DMS79 treated with DMSO at 0.1 percent for 48 hours (cell line): ENCODE data around the gene C19orf81.

Source experiments
- DNase-seq: peaks from one replicate; lab custom pipeline; 2025; lab: John Stamatoyannopoulos, UW

The C19orf81 gene

DNA sequence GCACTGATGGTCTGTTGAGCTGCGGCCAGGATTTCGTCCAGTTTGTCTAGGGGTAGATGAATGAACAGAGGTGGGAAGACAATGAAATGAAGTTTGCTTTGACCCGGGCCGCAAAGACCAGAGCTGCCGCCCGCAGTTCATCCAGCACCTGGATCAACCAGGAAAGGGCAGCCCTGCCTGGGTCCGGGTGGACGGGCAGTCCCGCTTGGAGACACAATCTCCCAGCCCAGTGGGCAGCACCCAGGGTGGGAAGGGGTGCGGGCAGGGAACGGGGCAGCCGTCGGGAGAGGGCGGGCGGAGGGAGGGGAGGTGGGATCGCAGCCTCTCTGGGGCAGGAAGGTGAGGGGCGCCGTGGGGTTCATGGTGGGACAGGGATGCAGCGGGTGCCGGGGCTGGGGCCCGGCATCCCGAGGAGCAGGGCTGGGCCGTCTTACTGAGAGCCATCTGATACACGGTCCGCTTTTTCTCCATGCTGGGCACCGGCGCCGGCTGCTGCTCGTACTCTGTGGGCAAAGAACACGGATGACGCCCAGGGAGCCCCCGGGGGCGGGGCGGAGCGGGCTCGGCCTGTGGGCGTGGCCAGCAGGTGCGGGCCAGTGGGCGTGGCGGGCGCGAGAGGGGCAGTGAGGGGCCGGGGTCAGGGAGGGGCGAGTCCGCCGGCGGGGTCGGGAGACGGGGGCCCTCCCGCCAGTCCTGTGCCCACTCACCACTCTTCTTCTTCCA lies 37.2 kb downstream of the C19orf81 start:
- no peak for DNase-seq

GRCh38 chr19:50688766-50689165 lies 39.5 kb downstream of the C19orf81 start:
- no peak for DNase-seq

DNA sequence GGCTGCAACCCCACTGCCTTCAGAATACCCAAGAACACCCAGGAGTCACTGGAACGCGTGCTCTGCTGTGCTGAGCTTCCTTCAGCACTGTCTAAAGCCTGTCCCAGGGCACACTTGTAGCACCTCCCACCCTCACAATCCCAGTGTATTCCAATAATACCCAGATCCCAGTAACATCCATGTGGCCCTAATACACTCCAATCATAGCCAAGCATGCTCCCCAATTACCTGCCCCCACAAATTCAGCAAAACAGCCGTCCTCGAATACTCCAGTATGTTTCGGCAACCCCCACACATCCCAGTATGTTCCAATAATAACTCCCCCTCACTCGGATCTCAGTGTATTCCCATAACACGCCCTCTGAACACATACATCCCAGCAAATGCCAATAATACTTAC lies 41.2 kb downstream of the C19orf81 start:
- no peak for DNase-seq

- DNase-seq, result no peak
Measured at GRCh38 chr19:50693064-50693975, 44.1 kb downstream of the C19orf81 start.

GRCh38 chr19:50694815-50695145 lies 45.5 kb downstream of the C19orf81 start:
- no peak for DNase-seq

DNA sequence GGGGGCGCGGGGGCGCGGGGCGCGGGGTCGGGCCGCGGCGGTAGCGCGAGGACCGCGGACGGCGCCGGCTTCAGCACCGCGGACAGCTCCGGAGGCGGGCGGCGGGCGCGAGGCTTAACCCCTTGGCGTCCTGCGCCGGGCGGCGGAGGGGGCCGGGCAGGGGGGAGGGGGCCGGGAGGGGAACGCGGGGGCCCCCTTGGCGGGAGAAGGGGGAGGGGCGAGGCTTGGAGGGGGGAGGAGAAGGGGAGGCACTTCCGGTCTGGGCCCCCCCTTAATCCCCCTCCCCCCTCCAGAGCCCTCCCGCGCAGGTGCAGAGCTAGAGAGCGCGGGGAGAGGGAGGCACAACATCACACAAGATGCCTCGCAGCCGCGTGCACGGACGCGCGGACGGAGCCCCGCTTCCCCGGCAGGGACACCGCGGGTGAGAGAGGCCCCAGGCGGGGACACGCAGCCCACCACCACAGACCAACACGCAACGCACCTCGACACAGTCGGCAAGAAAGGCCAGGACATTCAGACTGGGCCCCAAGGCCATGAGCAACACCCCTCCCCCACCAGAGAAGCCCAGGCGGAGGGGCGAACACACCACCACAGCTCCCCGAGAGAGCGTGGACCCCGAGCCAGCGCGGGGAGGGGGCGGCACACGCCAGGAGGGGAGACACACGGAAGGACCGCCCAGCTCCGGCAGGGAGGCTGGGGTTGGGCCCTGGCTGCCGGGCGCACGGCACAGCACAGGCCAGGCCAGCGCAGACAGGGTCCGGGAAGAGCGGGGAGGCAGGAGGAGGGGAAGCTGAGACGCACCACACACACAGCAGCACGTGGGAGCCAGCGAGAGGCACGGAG lies 46.2 kb downstream of the C19orf81 start:
- peak; percentile 57 for DNase-seq

DNA sequence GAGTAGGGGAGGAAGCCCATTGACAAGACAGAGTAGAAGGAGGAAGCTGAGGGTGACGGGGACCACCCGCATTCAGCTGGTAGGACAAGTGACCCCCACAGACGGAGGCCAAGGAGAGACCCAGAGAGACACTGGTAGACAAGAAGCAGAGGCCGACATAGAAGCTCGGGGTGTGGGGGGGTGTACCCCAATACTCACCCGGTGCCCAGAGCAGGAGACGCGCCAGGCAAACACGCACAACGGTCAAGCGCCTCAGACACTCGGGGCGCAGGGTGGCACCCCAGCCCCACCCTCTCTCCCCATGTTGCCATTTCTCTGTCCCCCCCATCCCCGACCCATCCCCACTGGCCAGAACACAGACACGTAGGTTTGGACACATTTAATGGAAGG lies 46.8 kb downstream of the C19orf81 start:
- DNase-seq, result no peak

DNA sequence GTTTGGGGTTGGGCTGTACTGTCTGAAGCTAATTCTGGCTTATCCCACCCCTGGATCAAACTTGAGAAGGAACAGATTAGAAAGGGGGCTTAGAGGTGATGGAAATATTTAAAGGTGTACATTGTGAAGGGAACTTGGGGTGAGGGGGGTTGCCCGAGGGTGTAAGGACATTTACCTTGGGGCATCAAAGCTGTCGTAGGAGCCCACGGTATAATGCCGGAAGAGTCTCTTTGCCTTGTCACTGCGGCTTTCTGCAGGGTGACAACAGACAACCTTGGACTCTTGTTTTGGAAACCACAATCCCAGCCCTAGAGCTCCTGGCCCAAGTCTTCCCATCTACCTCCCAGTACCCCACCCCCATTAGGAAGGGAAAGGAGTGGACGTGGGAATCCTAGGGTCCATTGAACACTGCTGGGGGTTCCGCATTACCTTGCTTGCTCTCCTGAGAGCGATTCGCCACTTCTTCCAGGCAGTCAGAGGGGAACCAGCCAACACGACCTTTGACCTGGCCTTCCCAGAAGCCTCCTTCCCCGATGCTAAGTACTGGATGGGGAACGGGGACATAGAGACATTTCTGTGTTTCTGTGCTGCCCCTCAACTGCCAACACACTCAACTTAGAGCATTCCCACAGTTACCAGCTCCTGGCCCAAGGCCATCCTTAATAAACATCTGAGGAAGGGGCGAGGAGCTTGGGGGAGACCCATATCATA lies 48.3 kb downstream of the C19orf81 start:
- DNase-seq, result no peak

DNA sequence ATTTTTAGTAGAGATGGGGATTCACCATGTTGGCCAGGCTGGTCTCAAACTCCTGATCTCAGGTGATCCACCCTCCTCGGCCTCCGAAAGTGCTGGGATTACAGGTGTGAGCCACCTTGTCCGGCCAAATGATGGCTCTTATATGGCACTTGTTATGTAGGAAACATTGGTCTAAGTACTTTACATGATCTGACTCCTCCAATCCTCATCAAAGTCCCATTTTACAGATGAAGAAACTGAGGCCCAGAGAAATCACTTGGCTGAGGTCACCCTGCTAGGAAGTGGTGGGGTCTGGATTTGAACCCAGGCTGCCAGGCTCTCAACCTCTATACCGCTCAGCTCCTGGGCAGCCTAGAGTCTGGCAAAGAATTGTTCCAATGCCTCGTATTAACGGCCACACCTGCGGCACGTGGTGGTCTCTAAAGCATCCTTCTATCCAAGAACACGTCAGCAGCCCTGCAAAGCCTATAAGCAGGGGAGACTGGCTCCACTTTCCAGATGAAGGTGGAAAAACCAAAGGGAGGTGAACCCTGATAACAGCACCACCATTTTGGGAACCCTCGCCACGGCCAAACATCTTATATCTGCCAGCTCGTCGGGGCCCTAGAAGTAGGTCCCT lies 52.2 kb downstream of the C19orf81 start:
- no peak for DNase-seq

- DNase-seq, result no peak
Measured at GRCh38 chr19:50702158-50702870, 53.1 kb downstream of the C19orf81 start.

DNA sequence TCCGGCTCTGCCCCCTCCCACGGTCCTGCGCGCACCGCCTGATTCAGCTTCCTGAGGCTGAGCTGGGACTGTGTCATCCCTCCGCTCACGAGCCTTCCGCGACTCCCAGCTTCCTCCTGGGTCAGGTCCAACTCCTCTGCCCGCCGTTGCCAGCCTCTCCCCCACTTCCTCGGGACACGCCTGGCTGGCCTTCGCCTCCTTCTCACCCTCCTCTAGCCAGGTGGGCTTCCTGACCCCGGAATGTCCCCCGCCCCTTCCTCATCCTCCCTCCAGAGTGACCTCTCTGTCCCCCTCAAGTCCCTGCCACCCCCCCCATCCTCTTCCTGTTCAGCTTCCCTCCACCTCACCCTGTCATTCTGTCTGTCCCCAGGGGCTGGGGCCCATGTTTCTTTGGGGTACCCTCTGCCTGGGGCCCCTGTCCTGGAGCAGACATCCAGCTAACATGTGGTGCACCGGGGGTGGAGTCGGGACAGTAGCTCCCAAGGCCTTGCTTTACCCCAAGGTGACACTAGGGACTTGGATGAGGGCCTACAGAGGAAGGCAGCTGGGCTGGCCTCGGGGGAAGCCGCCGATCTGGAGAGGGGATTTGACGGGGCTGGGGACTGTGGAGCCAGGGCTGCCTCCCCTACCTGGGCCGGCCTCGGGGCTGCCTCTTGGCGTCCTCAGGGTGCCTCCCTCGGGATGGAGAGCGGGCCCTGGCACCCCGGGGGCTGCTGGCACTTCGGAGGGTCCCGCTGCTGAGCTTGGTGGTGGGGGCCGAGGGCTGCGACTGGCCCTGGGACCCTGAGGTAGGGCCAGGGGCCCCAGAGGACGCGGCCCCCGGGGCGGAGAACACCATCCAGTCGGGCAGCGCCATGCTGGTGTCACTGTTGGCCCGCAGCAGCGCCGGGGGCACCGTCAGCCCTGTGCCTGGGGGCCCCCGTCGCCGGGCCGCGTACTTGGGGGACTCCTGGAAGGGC lies 53.9 kb downstream of the C19orf81 start:
- peak; percentile 41 for DNase-seq

DNA sequence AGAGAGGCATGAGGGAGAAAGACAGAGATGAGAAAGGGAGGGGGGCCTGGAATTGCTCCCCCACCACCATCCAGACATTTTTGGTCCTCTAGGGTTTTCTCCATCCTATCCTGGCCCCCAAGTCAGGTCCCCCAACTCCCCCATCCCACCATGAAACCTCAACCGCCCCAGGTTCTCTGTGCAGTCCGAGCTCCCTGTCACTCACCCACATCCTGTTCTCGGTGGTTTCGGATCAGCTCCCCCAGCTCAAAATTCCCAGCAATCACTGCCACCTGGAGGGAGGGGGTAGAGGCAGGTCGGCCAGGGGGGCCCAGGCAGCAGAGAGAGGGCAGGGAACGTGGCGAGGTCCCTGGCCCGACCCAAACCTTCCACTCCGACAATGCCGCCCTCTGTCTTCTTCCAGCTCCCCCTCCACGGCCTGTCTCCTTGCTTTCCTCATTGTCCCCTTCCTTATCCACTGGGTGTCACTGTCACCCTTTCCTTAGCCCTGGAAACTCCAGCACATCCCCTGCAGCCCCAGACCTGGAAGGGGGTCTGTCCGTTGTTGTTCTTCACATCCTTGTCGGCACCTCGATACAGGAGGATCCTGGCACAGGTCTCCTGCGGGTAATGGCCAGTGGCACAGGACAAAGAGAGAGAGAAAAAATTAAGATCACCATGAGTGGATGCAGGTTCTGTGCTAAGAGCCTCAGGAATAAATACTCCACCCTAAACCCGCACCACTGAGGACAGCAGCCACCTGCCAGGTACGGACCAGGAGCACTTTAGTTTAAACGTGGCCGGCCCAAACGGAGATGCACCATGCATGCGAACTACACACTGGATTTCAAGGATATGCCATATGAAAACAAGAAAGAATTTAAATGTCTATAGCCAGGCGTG lies 54.9 kb downstream of the C19orf81 start:
- peak; percentile 51 for DNase-seq

DNA sequence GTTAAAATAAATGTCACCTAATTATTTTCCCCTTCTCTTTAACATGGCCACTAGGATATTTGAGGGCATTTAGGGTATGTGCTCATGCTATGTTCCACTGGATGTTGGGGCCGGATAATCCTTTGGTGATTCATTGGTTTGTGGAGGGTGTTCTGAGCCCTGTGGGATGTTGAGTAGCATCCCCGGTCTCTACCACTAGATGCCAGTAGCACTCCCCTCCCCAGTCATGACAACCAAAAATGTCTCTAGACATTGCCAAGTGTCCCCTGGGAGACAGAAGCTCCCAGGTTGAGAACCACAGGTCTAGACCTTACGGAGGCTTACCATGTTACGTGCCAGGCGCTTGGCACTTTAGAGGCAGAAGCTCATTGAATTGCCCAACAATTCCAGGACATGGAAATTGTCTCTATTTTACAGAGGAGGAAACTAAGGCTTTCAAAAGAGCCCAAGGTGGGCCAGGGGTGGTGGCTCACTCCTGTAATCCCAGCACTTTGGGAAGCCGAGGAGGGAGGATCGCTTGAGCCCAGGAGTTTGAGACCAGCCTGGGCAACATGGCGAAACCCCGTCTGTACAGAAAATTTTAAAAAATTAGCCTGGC lies 56.3 kb downstream of the C19orf81 start:
- DNase-seq, result peak; percentile 36

DNA sequence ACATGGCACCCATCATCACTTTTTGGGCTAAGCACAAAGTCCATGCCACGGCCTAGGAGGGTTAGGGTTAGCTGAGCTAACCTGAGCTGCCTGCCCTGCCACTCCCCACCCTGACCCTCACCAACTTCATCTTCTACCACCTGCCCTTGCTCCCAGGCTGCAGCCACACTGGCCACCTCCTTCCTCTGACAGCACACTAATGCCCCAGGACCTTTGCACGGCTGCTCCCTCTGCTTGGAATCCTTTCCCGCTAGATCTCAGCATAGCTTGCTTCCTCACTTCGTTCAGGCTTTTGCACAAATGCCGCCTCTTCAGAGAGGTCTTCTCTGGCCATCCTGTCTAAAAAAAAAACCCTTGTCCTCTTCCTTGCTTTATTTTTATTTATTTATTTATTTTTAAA lies 57.1 kb downstream of the C19orf81 start:
- DNase-seq, result no peak

DNA sequence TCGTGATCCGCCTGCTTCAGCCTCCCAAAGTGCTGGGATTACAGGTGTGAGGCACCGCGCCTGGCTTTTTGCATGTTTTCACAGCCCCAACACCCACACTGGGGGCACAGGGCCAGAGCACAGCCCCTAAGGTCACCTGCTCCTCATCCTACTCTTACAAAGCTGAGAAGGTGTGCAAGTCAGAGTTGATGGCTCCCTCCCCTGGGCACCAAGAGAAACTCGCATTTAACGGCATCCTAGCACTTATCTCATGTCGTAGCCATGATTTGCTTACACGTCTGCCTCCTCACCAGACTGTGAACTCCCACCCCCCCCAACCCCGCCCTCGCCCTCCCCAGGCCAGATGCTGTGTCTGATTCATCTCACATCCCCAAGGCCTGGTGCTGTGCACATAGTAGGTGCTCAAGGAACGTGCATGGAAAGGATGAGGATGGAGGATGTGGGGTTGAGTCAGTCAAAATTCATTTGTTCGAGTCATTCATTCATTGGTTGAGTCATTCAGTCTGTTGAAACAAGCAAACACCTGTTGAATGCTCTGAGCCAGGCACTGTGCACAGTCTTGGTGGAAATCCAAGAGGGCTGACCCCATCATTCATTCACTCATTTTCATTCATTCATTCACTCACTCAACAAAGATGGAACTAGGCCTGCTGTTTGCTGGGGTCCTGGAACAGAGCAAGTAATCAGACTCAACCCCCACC lies 59.1 kb downstream of the C19orf81 start:
- no peak for DNase-seq
